ENCODE measurements around the gene EPHA5.

DNA sequence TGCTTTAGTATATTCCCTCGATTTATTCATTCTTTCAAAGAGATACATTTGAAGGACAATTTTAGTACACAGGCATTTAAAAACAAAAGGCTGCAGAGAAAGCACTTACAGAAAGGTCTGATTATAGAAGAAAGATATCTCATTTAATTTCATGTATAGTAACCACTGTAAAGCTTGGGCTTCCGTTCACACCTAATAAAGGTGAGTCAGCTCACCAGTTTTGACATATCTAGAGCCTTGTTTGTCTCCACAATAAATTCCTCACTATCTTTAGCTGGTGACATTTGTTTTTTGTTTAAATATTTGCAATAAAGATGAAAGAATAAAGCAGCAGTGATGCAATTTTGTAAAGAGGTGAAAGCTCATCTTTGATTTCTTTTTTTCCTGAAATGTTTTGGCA is 1.1 kb upstream of the EPHA5 start:
- TF ChIP-seq ZFP3 (CRISPR knock-in tag; IDR thresholded peaks at IDR 0.05) (no peak), PPARA (CRISPR knock-in tag; IDR thresholded peaks at IDR 0.05; ENCODE audit: borderline replicate concordance) (no peak), GLIS3 (CRISPR knock-in tag; IDR thresholded peaks at IDR 0.05) (no peak), OSR1 (CRISPR knock-in tag; IDR thresholded peaks at IDR 0.05) (no peak), ESRRG (CRISPR knock-in tag; IDR thresholded peaks at IDR 0.05) (no peak)
- TF ChIP-seq, protein P1, sequence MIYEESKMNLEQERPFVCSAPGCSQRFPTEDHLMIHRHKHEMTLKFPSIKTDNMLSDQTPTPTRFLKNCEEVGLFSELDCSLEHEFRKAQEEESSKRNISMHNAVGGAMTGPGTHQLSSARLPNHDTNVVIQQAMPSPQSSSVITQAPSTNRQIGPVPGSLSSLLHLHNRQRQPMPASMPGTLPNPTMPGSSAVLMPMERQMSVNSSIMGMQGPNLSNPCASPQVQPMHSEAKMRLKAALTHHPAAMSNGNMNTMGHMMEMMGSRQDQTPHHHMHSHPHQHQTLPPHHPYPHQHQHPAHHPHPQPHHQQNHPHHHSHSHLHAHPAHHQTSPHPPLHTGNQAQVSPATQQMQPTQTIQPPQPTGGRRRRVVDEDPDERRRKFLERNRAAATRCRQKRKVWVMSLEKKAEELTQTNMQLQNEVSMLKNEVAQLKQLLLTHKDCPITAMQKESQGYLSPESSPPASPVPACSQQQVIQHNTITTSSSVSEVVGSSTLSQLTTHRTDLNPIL (CRISPR knock-in tag; IDR thresholded peaks at IDR 0.05; ENCODE audit: low read depth), result no peak
- TF ChIP-seq, protein P2, sequence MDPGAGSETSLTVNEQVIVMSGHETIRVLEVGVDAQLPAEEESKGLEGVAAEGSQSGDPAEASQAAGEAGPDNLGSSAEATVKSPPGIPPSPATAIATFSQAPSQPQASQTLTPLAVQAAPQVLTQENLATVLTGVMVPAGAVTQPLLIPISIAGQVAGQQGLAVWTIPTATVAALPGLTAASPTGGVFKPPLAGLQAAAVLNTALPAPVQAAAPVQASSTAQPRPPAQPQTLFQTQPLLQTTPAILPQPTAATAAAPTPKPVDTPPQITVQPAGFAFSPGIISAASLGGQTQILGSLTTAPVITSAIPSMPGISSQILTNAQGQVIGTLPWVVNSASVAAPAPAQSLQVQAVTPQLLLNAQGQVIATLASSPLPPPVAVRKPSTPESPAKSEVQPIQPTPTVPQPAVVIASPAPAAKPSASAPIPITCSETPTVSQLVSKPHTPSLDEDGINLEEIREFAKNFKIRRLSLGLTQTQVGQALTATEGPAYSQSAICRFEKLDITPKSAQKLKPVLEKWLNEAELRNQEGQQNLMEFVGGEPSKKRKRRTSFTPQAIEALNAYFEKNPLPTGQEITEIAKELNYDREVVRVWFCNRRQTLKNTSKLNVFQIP (CRISPR knock-in tag; IDR thresholded peaks at IDR 0.05; ENCODE audit: borderline replicate concordance, low read depth), result no peak

Data from SK-N-SH treated with all-trans-retinoic acid at 6 μM for 48 hours (cell line).